HG03439 (cell line): Measurements from ENCODE around the gene SOCS6.
A peak's percentile ranks its signal among the peaks of the same experiment; 100 is the strongest.
"Not testable (repeated sequence)": the region's sequence is repeated elsewhere in the genome, so short reads cannot be mapped to it uniquely, and the experiment has no call there.

Experiments
- ATAC-seq: cut with Tn5 transposase; IDR thresholded peaks from one replicate; pipeline ENCODE4 v1.9.1; 2021; ENCODE audit warnings: mild to moderate bottlenecking, moderate library complexity; ENCODE audit not compliant: unreplicated experiment

Gene SOCS6

DNA sequence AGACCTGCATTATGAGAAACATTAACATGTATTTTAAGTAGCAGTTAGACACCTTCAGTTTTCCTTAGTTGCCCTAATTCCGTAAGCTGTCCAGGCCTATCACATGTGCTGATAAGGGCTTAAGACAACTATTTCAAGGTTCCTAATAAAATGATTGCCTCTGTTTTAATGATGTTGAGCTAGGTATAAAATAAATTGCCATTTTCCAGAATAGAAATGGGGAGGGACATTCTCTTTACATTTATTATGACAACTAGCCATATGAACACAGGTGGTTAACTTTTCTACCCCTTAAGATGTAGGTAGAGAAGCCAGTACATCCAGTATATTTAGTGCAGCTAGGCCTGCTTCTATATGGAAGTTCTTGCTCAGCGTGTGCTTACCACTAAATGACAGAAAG, 65.9 kb downstream of the SOCS6 start:
- ATAC-seq, result no peak

DNA sequence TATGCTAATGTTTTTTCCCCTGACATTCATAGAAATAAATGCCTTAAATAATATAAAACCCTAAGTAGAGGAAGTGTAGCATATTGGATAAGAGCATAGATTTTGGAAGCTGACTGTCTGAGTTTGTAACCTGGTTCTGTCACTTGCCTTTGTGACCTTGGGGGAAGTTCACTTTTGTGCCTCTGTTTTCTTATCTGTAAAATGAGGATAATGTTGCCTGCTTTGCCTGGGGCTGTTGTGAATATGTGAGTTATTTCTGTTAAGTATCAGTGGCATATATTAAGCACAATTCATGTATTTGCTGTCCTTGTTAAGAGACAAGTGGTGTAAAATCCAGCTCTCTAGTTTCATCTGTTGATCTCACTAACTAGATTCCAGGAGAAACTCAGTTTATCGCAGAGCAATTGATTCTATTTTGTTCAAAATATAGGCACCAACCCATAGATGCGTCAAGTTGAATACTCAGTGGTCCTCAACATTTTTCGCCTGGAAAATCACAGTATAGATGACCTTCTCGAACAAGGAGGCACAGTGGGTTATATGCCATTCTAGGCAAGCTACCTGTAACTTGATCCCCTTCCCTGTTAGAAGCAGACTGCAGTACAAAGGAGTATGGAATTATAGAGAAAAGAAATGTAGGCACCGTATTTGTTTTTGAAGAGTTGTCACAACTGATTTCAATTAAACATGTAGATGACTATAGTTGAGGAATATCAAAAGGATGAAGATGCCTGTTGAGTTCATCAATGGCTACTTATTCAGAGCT, 67.0 kb downstream of the SOCS6 start:
- ATAC-seq, result no peak

DNA sequence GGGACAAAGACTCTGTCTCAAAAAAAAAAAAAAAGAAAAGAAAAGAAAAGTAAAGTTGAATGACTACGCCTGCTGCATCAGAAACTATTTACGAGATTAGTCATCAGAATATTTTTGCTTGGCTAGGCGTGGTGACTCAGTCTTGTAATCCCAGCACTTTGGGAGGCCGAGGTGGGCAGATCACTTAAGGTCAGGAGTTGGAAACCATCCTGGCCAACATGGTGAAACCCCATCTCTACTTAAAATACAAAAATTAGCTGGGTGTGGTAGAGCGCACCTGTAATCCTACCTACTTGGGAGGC, 69.2 kb downstream of the SOCS6 start:
- ATAC-seq, result peak; percentile 95

DNA sequence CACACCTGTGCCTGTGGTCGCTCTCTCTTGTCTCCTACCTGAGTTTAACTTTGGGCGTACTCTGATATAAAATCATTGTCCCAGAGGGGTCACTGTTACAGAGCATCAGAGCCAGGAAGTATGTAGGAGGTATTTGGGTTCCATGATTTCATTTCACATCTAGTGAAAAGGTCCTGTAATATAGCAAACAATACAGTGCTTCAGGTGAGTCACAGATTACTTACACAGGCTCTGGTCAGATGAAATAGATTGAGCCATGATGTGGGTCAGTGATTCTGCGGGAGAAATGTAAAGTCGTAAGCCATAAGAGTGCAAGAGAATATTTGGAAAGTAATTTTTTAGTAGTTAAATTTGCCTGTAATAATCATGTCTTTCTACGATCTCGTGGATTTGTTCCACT, 70.2 kb downstream of the SOCS6 start:
- ATAC-seq, result no peak

DNA sequence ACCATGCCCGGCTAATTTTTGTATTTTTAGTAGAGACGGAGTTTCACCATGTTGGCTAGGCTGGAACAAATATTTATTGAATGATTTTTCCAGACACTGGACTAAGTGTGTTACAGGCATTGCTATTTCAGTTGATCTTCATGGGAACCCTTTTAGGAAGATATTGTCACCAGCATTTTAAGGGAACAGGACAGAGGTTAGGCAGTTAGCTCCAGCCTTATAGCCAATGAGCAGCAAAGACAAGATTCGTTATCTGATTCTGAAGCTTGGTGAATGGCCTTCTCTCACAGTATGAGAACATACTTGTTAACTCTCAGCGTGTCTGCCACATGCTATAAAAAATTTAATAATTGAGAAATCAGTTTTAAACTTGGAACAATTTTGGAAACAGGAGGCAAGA, 73.4 kb downstream of the SOCS6 start:
- ATAC-seq, result no peak

DNA sequence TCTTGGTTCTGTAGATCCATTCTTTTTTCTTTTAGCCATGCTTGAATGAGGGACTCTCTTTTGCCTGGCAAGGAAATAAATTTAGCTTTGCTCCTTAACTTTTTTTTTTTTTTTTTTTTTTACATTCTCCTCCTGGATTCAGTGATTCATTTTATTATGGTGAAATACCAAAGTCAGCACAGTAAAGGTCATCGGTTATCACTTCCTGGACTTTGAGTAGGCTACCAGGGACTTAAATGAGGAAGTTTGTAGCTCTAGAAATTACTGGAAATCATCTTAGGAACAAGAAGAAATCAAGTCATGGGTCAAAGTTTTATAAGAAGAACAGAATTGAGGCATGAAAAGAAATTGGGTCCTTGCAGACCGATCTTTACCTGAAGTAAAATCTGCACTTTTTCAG, 75.0 kb downstream of the SOCS6 start:
- ATAC-seq, result no peak

DNA sequence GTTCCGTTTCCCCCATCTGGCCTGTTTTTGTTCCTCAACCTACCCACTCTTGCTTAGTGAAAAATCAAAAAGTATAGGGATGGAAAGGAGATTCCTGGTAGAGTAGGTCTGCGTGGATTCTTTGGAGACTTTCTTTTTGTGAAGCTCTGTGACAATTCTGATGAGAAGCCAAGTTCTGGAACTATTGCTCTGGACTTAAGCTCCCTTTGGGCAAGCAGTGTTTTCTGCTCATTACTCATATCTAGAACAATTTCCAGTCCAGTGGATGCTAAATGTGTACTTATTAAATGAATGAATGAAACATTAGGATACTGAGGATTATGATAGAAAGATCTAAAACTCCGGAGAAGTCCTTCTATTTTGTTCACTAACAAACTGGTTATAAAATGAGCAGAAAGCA, 76.5 kb downstream of the SOCS6 start:
- no peak for ATAC-seq

DNA sequence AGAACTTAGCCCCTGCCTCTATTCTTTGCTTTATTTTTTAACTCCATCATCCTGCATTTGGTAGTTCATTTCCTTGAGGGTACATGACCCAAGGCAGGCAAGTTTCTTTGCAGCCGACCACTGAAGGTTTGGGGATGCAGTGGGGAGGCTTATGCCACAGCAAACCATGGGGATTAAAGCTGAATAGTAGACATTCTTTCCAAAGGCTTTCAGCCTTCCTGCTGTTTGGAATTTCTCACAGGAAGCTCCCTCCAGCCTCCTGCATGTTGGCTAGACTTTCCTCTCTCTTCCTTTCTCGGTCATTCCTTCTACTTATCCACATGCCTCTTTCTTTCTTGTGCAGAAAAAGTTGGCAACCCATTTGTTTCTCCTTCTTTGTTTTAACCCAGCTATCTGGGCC, 77.3 kb downstream of the SOCS6 start:
- ATAC-seq, result no peak

DNA sequence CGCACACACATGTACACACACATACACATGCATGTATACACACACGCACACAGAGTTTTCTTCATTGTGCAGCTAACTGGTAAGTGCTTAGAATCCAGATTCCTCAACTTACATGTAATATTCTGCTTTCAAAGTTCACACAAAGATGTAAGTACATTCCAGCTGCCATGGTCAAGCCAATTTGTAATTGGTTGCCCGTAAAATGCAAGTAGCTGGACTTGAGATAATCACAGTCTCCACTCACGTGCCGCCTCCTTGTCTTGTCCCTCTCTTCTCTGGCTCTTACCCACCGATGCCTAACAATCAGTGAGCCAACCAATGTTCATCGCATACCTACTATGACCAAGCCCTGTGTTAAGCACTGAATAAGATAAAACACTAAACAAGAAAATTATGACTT, 77.8 kb downstream of the SOCS6 start:
- no peak for ATAC-seq

DNA sequence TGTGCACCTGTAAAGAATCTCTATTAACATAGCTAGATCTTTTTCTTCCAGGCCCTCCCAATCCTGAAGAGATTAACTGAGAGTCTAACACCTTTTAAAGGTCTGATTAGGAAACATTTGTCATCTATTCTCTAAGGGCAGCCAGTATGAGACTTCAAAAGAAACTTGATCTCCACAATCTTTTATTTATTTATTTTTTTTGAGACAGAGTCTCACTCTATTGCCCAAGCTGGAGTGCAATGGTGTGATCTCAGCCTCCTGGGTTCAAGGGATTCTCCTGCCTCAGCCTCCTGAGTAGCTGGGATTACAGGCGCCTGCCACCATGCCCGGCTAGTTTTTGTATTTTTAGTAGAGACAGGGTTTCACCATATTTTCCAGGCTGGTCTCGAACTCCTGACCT, 78.5 kb downstream of the SOCS6 start:
- not testable (repeated sequence) for ATAC-seq

DNA sequence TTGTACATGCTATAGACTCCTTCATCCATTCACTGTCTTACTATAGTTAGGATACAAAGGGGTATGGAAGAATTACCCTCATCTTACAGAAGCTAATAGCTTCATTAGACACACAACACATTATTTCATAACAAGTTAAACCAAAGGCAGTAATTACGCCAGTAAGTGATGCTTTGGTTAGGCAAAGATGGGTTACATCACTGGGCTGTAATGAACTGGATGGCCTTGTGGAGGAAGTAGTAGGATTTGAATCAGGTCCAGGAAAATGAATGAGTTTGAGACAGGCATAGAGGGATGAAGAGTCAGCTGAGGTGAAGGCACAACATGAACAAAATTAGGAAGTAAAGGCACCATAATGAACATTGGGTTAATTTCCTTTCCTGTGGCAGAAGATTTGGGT, 80.1 kb downstream of the SOCS6 start:
- ATAC-seq, result no peak

DNA sequence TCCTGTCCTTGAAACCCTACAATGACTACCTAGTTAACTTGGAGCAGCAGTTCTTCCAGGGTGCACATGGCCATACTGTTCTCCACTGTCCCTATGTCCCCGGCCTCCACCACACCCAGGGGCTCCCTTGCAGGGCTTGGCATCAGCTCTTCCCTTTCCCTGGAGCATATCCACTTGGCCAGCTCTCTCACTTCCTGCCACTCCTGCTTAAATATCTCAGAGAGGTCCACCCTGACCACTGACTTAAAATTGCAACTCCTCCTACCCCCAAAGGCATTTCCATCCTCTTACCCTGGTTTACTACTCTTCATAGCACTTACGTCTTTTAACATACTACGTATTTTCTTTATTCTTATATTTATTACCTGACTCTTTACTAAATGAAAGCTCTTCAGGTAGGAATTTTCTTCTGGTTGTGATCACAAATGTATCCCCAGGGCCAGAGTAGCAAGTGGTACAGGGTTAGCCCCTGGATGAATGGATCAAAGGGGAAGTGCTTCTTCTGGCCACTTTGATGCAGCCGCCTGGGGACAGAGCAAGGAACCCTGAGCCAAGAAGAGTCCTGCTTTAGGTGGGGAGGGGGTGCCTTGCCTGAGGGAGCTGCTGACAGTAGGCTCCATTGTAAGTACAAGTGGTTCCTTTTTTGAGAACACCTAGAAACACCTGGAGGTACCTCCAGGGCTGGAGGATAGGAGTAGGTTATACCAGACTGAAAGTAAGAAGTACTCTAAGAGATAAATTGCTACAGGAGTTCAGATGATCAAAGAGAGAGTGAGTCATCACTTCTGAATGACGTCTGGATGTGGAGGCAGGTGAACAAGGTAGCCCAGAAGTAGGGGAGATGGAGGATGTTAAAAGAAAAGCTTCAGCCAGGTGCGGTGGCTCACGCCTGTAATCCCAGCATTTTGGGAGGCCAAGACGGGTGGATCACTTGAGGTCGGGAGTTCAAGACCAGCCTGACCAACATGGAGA, 82.2 kb downstream of the SOCS6 start:
- no peak for ATAC-seq

DNA sequence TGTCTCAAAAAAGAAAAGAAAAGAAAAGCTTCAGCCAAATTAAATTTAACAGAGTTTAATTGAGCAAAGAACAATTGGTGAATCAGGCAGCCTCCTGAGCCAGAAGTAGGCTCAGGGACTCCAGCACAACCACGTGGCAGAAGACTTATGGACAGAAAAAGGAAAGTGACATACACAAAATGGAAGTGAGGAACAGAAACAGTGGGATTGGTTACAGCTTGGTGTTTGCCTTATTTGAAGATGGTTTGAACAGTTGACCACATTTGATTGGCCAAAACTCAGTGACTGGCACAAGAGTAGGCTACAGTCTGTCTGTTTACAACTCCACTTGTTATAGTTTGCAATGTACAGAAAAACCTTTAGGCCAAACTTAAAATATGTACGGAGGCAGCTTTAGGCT, 83.1 kb downstream of the SOCS6 start:
- no peak for ATAC-seq

DNA sequence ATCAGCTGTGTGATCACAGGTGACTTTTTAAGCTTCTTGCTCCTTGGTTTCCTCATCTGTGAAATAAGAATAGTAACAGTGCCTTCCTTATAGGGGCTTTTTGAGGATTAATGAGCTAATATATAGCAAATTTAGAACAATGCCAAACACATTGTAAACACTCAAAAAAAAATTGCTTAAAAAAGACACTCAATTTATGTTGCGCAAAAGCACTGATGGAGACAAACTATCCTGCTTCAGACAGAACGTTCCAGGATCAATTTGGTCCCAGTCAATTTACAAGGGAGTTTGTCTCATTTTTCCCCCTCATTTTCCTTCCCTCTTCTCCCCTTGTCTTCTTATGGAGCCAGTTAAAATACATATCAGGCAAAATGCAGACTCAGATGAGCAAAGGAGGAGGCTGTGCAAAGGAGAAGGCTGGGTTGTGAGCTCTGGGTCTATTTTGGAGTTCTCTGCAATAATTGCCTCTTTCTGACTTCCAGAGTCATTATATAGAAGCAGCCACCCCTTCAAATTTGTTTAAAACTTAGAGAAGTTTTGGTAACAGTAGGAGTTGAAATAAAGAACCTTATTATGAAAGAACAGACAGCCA, 83.7 kb downstream of the SOCS6 start:
- no peak for ATAC-seq

DNA sequence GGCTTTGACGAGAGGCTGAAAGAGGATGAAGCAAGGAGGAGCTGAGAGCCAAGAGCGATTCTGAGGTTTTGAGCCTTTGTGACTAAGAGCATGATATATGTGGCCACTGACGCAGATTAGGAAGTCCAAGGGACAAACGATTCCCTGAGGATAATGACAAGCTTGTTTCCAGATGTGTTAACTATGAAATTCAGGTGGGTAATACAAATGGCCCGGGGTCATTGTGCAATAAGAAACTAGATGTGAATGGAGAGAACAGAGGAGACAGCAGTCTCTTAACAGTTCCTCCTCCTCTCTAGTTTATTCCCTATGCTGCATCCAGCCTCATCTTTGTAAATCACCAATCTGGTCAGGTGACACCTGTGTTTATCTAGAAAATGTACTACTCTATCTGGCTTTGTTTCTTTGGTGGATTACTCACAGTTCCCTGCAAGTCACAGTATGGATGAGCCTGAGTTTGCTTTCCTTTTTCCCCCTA, 84.2 kb downstream of the SOCS6 start:
- ATAC-seq, result no peak

DNA sequence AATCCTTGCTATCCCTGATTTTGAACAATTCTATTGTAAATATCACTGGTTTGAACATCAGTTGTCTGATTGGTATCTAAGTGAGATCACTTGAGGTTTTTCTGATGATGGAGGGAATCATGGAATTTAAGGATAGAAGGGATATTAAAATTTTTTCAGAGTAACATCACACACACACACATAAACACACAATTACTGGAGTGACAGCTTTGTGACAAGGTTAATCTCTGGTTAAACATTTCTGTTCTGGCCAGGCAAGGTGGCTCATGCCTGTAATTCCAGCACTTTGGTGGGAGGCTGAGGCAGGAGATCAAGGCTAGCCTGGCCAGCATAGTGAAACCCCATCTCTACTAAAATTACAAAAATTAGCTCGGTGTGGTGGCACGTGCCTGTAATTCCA, 85.3 kb downstream of the SOCS6 start:
- ATAC-seq, result no peak

DNA sequence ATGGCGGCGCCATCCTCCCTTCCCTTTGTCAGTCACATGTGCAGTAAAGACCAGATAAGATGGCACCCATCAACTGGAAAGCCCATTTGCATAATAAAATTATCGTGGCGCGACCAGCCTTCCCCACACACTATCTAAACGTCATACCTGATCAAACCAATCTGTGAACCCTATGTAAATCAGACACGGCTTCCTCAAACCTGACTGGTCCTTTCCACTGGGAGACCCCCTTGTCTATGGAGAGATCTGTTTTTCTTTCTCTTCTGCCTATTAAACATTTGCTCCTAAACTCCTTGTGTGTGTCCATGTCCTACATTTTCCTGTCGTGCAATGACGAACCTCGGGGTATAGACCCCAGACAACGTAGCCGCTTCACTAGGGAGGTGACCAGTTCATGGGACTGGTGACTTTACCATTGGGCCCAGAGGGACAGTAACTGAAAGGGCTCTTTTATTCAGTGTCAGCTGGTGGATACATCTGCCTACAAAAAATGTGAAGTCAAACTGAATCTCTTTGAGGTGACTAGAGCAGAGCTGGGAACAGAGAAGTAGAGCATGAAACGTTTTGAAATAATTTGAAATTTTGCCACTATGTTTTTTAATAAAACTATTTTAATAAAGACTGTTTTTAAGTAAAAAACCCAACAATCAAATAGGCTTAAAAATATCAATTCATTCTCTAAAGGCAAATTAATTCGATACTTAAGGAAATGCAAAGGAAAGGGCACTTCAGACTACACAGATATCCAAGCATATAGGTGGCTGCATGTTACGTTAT, 87.5 kb downstream of the SOCS6 start:
- ATAC-seq, result no peak

DNA sequence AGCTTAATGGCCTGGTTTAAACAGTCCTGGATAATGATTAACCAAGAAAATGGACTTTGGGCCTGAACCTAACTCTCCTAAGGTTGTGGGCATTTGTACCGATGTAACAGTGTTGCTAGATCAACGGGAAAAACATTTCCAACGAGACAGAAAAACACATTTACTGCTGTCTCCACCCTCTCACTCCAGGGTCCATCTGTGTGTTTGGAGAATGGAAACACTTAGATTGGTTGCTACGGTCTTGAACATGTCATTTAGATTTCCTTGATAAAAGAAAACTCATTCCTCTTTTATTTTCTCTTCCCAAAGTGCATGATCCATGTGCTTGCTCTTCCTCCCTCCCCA, 88.0 kb downstream of the SOCS6 start:
- no peak for ATAC-seq

DNA sequence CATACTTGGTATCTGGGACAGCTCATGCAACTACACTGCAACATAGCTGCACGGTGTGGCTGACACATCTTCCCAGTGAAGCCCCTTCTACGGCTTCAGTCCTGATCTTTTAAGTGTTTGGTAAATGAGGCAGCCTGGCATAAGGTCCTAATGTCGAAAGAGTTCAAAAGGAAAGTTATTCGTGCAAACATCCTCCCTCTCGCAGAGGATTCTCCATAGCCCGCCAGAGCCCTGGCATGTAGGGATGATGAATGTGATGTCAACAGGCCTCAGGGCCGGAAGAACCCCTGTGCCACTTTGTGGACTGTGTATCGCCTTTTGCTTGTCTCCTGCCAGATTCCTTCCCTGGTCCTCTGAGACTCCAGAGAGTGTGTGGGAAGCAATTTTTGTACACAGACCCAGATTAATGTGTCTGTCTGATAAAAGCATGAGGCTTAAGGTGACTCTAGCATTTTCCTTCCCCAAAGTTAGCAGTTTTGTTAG, 88.5 kb downstream of the SOCS6 start:
- ATAC-seq, result no peak

DNA sequence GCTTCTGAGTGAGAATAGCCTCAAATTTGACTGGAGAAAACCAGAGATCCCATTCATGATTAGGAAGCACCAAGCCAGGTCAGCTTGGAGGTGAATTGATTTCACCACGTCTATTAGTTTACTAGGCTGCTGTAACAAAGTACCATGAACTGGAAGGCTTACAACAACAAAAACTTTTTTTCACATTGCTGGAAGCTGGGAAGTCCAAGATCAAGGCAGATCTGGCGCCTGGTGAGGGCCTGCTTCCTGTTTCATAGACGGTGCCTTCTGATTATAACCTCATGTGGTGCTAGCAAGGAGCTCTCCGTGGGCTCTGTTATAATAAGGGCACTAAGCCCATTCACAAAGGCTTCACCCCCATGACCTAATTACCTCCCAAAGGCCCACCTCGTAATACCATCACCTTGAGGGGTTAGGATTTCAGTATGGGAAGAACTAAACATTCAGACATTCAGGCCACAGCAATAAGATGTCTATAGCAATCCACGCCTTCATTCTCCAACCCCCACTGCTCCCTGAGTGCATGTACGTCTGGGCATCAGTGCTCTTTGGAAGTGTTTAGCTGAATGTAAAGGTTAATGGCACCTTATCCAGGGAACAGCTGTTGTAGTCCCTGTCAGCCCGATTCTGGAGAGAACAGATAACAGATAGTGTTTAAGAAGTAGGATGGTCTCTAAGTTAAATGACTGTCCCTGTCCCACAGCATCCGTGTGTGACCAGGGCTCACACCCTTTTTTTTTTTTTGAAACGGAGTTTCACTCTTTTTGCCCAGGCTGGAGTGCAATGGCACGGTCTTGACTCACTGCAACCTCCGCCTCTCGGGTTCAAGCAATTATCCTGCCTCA, 89.2 kb downstream of the SOCS6 start:
- ATAC-seq, result no peak
